IMR-90 (cell line): Measurements from ENCODE around the gene EPHA2. TPM values are rescaled to one million over a fixed set of nuclear protein-coding genes. Genes with fewer than 3 reads are reported as not detected.

Experiments
- ATAC-seq: fragments of 200-7000 bp; cut with Tn5 transposase; 2 replicates; pipeline ENCODE4 v1.9.1; 2020; ENCODE audit warnings: low read depth, mild to moderate bottlenecking, moderate library complexity
- BruUV-seq: library from RNA; stranded (reverse); fragments of 400-500 nt; replicated peaks from 2 replicates; lab custom pipeline; 2021; lab: Mats Ljungman, UMichigan
- CTCF ChIA-PET: fragments of 300-600 bp; formaldehyde crosslinking; extraction: SDS; loops from one replicate; lab custom pipeline; 2021; ENCODE audit warnings: antibody characterized with exemption; lab: Yijun Ruan, JAX
- POLR2A ChIA-PET: fragments of 300-600 bp; sonication (Branson Sonifier 250); formaldehyde crosslinking; loops from one replicate; lab custom pipeline; 2022; ENCODE audit warnings: antibody characterized with exemption; ENCODE audit not compliant: unreplicated experiment; lab: Charles Lee
- DNase-seq: peaks from one replicate; pipeline ENCODE4 v3.0.0; 2013
- H2AFZ ChIP-seq: replicated peaks from 2 replicates; pipeline ENCODE3; 2013; ENCODE audit warnings: low read length, mild to moderate bottlenecking; ENCODE audit not compliant: poor library complexity
- H2AK5ac ChIP-seq: 2 replicates; pipeline ENCODE4 v1.6.1; 2013; ENCODE audit warnings: low read depth, low read length, inconsistent platforms
- H2AK9ac ChIP-seq: replicated peaks from 2 replicates; pipeline ENCODE3; 2013; ENCODE audit warnings: mild to moderate bottlenecking, low read depth, low read length, moderate library complexity; ENCODE audit not compliant: poor library complexity
- H2BK120ac ChIP-seq: 2 replicates; pipeline ENCODE4 v1.6.1; 2013; ENCODE audit warnings: low read depth, low read length, inconsistent platforms
- H2BK15ac ChIP-seq: 3 replicates; pipeline ENCODE4 v1.6.1; 2013; ENCODE audit warnings: low read depth, low read length, inconsistent platforms
- H2BK20ac ChIP-seq: 2 replicates; pipeline ENCODE4 v1.6.1; 2013; ENCODE audit warnings: low read depth, mild to moderate bottlenecking, inconsistent platforms, low read length, moderate library complexity
- H2BK5ac ChIP-seq: 2 replicates; pipeline ENCODE4 v1.6.1; 2013; ENCODE audit warnings: mild to moderate bottlenecking, low read depth, low read length, inconsistent platforms; ENCODE audit not compliant: poor library complexity, severe bottlenecking
- H3K14ac ChIP-seq: replicated peaks from 2 replicates; pipeline ENCODE4 v1.6.1; 2013; ENCODE audit warnings: low read depth, low read length, inconsistent platforms
- H3K18ac ChIP-seq: 2 replicates; pipeline ENCODE4 v1.6.1; 2013; ENCODE audit warnings: low read depth, low read length, control low read depth
- H3K23ac ChIP-seq: 2 replicates; pipeline ENCODE4 v1.6.1; 2013; ENCODE audit warnings: low read depth, low read length, inconsistent platforms
- H3K27ac ChIP-seq: 2 replicates; pipeline ENCODE4 v1.5.1; 2013; ENCODE audit warnings: mild to moderate bottlenecking, control low read depth, low read length; ENCODE audit not compliant: insufficient read depth
- H3K27me3 ChIP-seq: 2 replicates; pipeline ENCODE4 v1.6.1; 2013; ENCODE audit warnings: low read length; ENCODE audit not compliant: control insufficient read depth, insufficient read depth
- H3K36me3 ChIP-seq: 2 replicates; pipeline ENCODE4 v1.6.1; 2013; ENCODE audit warnings: low read length, mixed read lengths; ENCODE audit not compliant: control insufficient read depth, insufficient read depth
- H3K4ac ChIP-seq: 2 replicates; pipeline ENCODE4 v1.6.1; 2013; ENCODE audit warnings: low read depth, low read length, inconsistent platforms
- H3K4me1 ChIP-seq: 2 replicates; pipeline ENCODE4 v1.6.1; 2013; ENCODE audit warnings: low read length, mixed read lengths; ENCODE audit not compliant: control insufficient read depth, insufficient read depth
- H3K4me2 ChIP-seq: 2 replicates; pipeline ENCODE4 v1.6.1; 2013; ENCODE audit warnings: low read depth, mild to moderate bottlenecking, control low read depth, low read length, moderate library complexity
- H3K4me3 ChIP-seq: 2 replicates; pipeline ENCODE4 v1.5.1; 2013; ENCODE audit warnings: low read depth, mild to moderate bottlenecking, control low read depth, low read length, moderate library complexity; ENCODE audit not compliant: insufficient read depth
- H3K56ac ChIP-seq: 2 replicates; pipeline ENCODE4 v1.6.1; 2013; ENCODE audit warnings: low read length, inconsistent platforms; ENCODE audit not compliant: insufficient read depth; ENCODE audit errors: extremely low read depth
- H3K79me1 ChIP-seq, 2 experiments: 2 replicates each; pipeline ENCODE4 v1.6.1; 2013; ENCODE audit warnings: low read length in 2 of 2, inconsistent platforms in 1 of 2, low read depth in 1 of 2
- H3K9ac ChIP-seq: 2 replicates; pipeline ENCODE4 v1.6.1; 2013; ENCODE audit warnings: low read depth, low read length, control low read depth
- H3K9me1 ChIP-seq: 2 replicates; pipeline ENCODE4 v1.6.1; 2013; ENCODE audit warnings: low read length, inconsistent platforms; ENCODE audit not compliant: insufficient read depth
- H3K9me3 ChIP-seq: 2 replicates; pipeline ENCODE4 v1.6.1; 2013; ENCODE audit warnings: low read length; ENCODE audit not compliant: control insufficient read depth, insufficient read depth
- H4K20me1 ChIP-seq: 2 replicates; pipeline ENCODE4 v1.6.1; 2013; ENCODE audit warnings: low read length, inconsistent platforms; ENCODE audit not compliant: insufficient read depth
- H4K5ac ChIP-seq: 2 replicates; pipeline ENCODE4 v1.6.1; 2013; ENCODE audit warnings: mild to moderate bottlenecking, low read depth, low read length, control low read depth
- H4K8ac ChIP-seq, 2 experiments: 2 replicates each; pipeline ENCODE4 v1.6.1; 2013; ENCODE audit warnings: low read depth in 2 of 2, low read length in 2 of 2, control low read depth in 1 of 2, inconsistent platforms in 1 of 2
- H4K91ac ChIP-seq: 2 replicates; pipeline ENCODE4 v1.6.1; 2013; ENCODE audit warnings: low read depth, low read length, inconsistent platforms; ENCODE audit not compliant: insufficient read depth
- CHD1 ChIP-seq: IDR thresholded peaks from 2 replicates; pipeline ENCODE4 v1.6.1; 2012; ENCODE audit warnings: low read depth, low read length, improper control_type of control experiment
- FOS ChIP-seq: fragments of 150-350 bp; IDR thresholded peaks from 2 replicates; pipeline ENCODE4 v1.6.1; 2016; ENCODE audit warnings: low read depth, low read length
- POLR2A ChIP-seq: IDR thresholded peaks from 2 replicates; pipeline ENCODE4 v1.6.1; 2012; ENCODE audit warnings: mild to moderate bottlenecking, low read depth, low read length
- RFX5 ChIP-seq: IDR thresholded peaks from 2 replicates; pipeline ENCODE4 v1.8.0; 2012; ENCODE audit warnings: low read depth, mild to moderate bottlenecking, low read length, moderate library complexity
- WGBS, 2 experiments: methylation state at CpG; one replicate each; pipeline versions ENCODE4 v1.1.5 to v1.1.7; 2013; ENCODE audit warnings: missing lambda C conversion rate in 2 of 2; ENCODE audit not compliant: insufficient read length in 1 of 2; ENCODE audit errors: extremely low coverage in 2 of 2; 5-methylcytosine and 5-hydroxymethylcytosine counted together
- dilution Hi-C: fragments of 300-500 bp; cut with HindIII; formaldehyde crosslinking; loops from one replicate; pipeline ENCODE4 v1.14.3; 2018; ENCODE audit warnings: low sequenced_read_pairs; ENCODE audit not compliant: unreplicated experiment
- in situ Hi-C: fragments of 300-500 bp; cut with MboI; formaldehyde crosslinking; loops from 3 replicates; pipeline ENCODE4 v1.14.3; 2019; ENCODE audit warnings: low sequenced_read_pairs, inconsistent platforms, mixed read lengths
- intact Hi-C: fragments of 100-400 bp; cut with micrococcal nuclease; formaldehyde crosslinking; loops from 2 replicates; pipeline ENCODE4 v1.10.0; 2022
- polyA plus RNA-seq, 3 experiments: library from polyadenylated mRNA; depleted of rRNA; stranded (reverse); fragments of >200 nt; gene quantifications; 2 replicates each; pipeline ENCODE4 v1.2.3, GENCODE V29; 2012; ENCODE audit warnings: low replicate concordance in 1 of 3
- total RNA-seq: library from RNA; depleted of rRNA; stranded (reverse); fragments of >200 nt; gene quantifications from 2 replicates; pipeline ENCODE4 v1.2.3, GENCODE V29; 2012
- TF ChIP-seq, protein P1 (sequence below): fragments of 150-350 bp; IDR thresholded peaks from 2 replicates; pipeline ENCODE4 v1.6.1; 2016; ENCODE audit warnings: low read depth, mild to moderate bottlenecking, low read length, moderate library complexity, borderline replicate concordance

Gene EPHA2
- total and polyA plus RNA-seq, 2 of the 4 experiments (the other 2 are of a cell fraction) = 24.0 to 72.6 TPM

- POLR2A ChIA-PET = no interaction called here
- H3K27ac ChIP-seq = no peak overlapping the region
- H2AFZ ChIP-seq = no peak overlapping the region
- H3K36me3 ChIP-seq = no peaks in the 10 kb centered on the region
- peak overlapping the region; percentile 49; the same call in 1 of the 2 replicates for H2AK5ac ChIP-seq
- H3K4me3 ChIP-seq = no peak overlapping the region
- H3K4me1 ChIP-seq = peaks cover 9% of the 10 kb centered on the region
- DNase-seq (no peak), ATAC-seq (no peak)
- H3K18ac ChIP-seq = no peak overlapping the region
- no TSS peak for BruUV-seq
- peak overlapping the region; percentile 69 for H3K4ac ChIP-seq
- peaks cover 0 to 20% of the 10 kb centered on the region in 2 experiments; a peak in 2 of 4 replicates for H3K79me1 ChIP-seq
- H4K91ac ChIP-seq = no peak overlapping the region
- H4K20me1 ChIP-seq = no peaks in the 10 kb centered on the region
- peak overlapping the region; percentile 20; the same call in 1 of the 2 replicates for H2BK120ac ChIP-seq
- 100% methylated on average over 2 of the region's 5 CpGs; no CpG with 5 or more reads in 1 of the 2 experiments for WGBS, 2 experiments
- no peak overlapping the region for H3K4me2 ChIP-seq
- no peak for TF ChIP-seq POLR2A
- TF ChIP-seq RFX5 = no peak
- TF ChIP-seq CHD1 = no peak
- TF ChIP-seq, protein P1, sequence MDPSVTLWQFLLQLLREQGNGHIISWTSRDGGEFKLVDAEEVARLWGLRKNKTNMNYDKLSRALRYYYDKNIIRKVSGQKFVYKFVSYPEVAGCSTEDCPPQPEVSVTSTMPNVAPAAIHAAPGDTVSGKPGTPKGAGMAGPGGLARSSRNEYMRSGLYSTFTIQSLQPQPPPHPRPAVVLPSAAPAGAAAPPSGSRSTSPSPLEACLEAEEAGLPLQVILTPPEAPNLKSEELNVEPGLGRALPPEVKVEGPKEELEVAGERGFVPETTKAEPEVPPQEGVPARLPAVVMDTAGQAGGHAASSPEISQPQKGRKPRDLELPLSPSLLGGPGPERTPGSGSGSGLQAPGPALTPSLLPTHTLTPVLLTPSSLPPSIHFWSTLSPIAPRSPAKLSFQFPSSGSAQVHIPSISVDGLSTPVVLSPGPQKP = no peak
- TF ChIP-seq FOS = no peak
- H2BK15ac ChIP-seq = no peak overlapping the region; the same call in 2 of the 3 replicates
- H2BK20ac ChIP-seq = no peak overlapping the region
- intact Hi-C loops = no loop called here
- H3K23ac ChIP-seq = no peak overlapping the region
- peak overlapping the region; percentile 33 for H2AK9ac ChIP-seq
- no peaks in the 10 kb centered on the region for H3K27me3 ChIP-seq
- H2BK5ac ChIP-seq = no peak overlapping the region
- H3K14ac ChIP-seq = no peak overlapping the region
- peaks cover 15% of the 10 kb centered on the region for H3K9me1 ChIP-seq
- no peak overlapping the region for H4K5ac ChIP-seq
- no peaks in the 10 kb centered on the region for H3K9me3 ChIP-seq
- H4K8ac ChIP-seq = 0 out of 4 replicates have a peak overlapping the region, but pooled peaks of 1 of the 2 experiments have one; percentile 16
- no peak overlapping the region for H3K56ac ChIP-seq
- no peak overlapping the region for H3K9ac ChIP-seq
- in situ Hi-C loops = no loop called here
- CTCF ChIA-PET = interaction anchor here (1.6 kb wide), 1 partner anchor 82 kb away, joined by 3 read pairs; no protein-coding TSS in a partner anchor
- dilution Hi-C loops = no loop called here
Observed at GRCh38 chr1:16161717-16162116, 5.8 kb upstream of the EPHA2 start.
